Measurements from ENCODE around the gene ANXA4. TPM values are rescaled to one million over a fixed set of nuclear protein-coding genes. Genes with fewer than 3 reads are reported as not detected.

The ANXA4 gene
- total RNA-seq, 2 experiments from 2014 or later: 24.8 to 30.7 TPM

DNA sequence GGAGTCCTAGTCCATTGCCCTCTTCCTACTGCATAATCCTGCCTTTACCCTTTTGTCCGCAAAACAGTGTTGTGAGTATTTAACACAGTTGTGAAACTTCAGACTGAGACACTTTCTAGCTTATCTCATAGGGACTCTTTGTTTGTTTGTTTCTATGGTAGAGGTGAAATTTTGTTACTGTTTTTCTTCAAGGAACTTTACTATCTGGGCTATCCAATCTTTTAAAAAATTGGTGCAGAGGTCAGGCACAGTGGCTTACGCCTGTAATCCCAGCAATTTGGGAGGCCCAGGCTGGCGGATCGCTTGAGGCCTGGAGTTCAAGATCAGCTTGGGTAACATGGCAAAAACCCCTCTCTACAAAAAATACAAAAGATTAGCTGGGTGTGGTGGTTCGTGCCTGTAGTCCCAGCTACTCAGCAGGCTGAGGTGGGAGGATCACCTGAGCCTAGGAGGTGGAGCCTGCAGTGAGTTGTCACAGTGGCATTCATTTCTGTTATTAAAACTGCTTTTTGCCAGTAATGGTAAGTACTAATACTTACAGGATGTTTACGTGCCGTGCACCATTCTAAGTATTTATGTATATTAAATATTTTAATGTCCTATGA, 106.4 kb downstream of the ANXA4 start:
- peaks cover 32% of the 10 kb centered on the region for H3K36me3 Mint-ChIP-seq (ENCODE audit: low read depth)
- H3K27me3 Mint-ChIP-seq: no peaks in the 10 kb centered on the region
- H3K4me1 Mint-ChIP-seq: peaks cover 6% of the 10 kb centered on the region
- CTCF ChIA-PET: interaction anchor here (0.6 to 1.9 kb wide), 6 partner anchors 10 to 123 kb away, joined by 3 to 5 read pairs (median 3); no protein-coding TSS in a partner anchor
- POLR2A ChIA-PET: no interaction called here
- DNase-seq: no peak
- ATAC-seq: no peak
- intact Hi-C loops (cut with DNase I, micrococcal nuclease): no loop called here
- H3K9me3 Mint-ChIP-seq (ENCODE audit: low read depth): no peaks in the 10 kb centered on the region
- H3K4me3 Mint-ChIP-seq: no peak overlapping the region
- no peak overlapping the region for H3K27ac Mint-ChIP-seq

DNA sequence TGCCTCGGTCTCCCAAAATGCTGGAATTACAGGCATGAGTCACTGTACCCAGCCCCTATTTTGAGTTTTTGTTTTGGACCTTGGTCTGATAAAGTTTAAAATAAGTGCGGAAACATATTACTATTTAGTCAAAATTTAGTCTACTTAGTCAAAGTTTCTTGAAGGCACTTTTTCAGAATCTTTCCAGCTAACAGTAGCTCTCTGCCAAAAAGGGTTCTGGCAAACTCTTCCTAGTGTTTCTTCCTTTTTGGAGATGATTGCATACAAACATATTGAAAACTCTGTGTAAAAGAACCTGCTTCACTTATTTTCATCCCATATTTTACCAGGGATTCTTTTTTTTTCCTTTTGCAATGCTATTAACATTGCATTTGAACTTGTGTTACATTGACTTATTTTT, 116.3 kb downstream of the ANXA4 start:
- no peak for ATAC-seq
- no peaks in the 10 kb centered on the region for H3K9me3 Mint-ChIP-seq (ENCODE audit: low read depth)

DNA sequence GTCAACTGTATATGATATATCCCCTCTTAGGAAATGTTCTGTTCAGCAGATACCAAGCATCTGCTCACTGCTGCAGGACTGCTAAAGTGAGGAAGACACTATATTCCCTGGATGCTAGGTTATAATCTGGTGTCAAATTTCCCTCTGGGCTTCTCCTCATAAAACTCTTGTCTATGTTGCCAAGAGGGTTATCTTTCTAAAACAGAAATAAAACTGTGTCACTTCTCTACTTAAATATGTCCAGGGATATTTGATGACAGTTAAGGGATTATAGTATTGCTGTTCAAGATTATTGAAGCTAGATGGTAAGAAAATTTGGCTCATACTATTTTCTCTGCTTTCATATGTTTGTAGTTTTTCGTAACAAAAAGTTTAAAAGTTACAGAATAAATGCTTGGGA, 121.4 kb downstream of the ANXA4 start:
- Mint-ChIP-seq H3K27ac (no peak overlapping the region), H3K9me3 (ENCODE audit: low read depth) (no peaks in the 10 kb centered on the region), H3K27me3 (no peaks in the 10 kb centered on the region), H3K36me3 (ENCODE audit: low read depth) (peaks cover 23% of the 10 kb centered on the region), H3K4me1 (no peaks in the 10 kb centered on the region), H3K4me3 (no peak overlapping the region)
- intact Hi-C loops (cut with DNase I, micrococcal nuclease): no loop called here
- no peak for DNase-seq
- CTCF ChIA-PET: interaction anchor here (0.5 to 2.7 kb wide), 2 partner anchors 60 to 139 kb away, joined by 4 to 12 read pairs; no protein-coding TSS in a partner anchor
- POLR2A ChIA-PET: interaction anchor here (0.7 kb wide), 1 partner anchor 519 kb away, joined by 4 read pairs; no protein-coding TSS in a partner anchor
- ATAC-seq: no peak

More for the DNA sequence above, 116.3 kb downstream of the ANXA4 start:
- Mint-ChIP-seq H3K4me1 (no peaks in the 10 kb centered on the region), H3K27ac (no peak overlapping the region), H3K27me3 (no peaks in the 10 kb centered on the region), H3K36me3 (ENCODE audit: low read depth) (peaks cover 8% of the 10 kb centered on the region), H3K4me3 (no peak overlapping the region)
- intact Hi-C loops (cut with DNase I, micrococcal nuclease): no loop called here
- DNase-seq: no peak
- ChIA-PET POLR2A (no interaction called here), CTCF (interaction anchor here (0.6 to 1.0 kb wide), 5 partner anchors 10 to 14 kb away, joined by 3 to 4 read pairs (median 3); no protein-coding TSS in a partner anchor)

Other genes starting within 250 kb of the ANXA4 start
- gene AAK1, start 98.4 kb upstream of the ANXA4 start, total RNA-seq: 100 to 1,000 TPM in 1 of 2 experiments, 10 to 100 TPM in 1; 95.9 to 104 TPM
- 10 to 100 TPM; 14.5 to 20.3 TPM for gene GMCL1, start 87.5 kb downstream of the ANXA4 start, total RNA-seq
- gene SNRNP27, start 151.8 kb downstream of the ANXA4 start, total RNA-seq: 10 to 100 TPM; 67.7 to 76.6 TPM
- gene MXD1, start 173.0 kb downstream of the ANXA4 start, total RNA-seq: 10 to 100 TPM in 1 of 2 experiments, 1 to 10 TPM in 1; 6.1 to 10.6 TPM
- under 1 TPM; 0.32 to 0.73 TPM for gene ASPRV1, start 219.5 kb downstream of the ANXA4 start, total RNA-seq

Measured in activated CD4-positive, alpha-beta T cell treated with anti-CD3 and anti-CD28 coated beads for 36 hours (primary cell).